22Rv1 (cell line): ENCODE results near the gene CYP27C1.

Experiments used
- CTCF ChIP-seq: fragments of 450-650 bp; IDR thresholded peaks from 2 replicates; pipeline ENCODE4 v1.5.1; 2017; ENCODE audit warnings: mild to moderate bottlenecking
- ZFX ChIP-seq: fragments of 450-650 bp; IDR thresholded peaks from 2 replicates; pipeline ENCODE4 v1.6.1; 2017; ENCODE audit warnings: antibody characterized with exemption, borderline replicate concordance

- TF ChIP-seq ZFX (no peak), CTCF (no peak)
These were observed 82.9 kb downstream of the CYP27C1 start for GRCh38 chr2:127137225-127137624.
